Measurements from ENCODE around the gene COG5. TPM values are rescaled to one million over a fixed set of nuclear protein-coding genes. Genes with fewer than 3 reads are reported as not detected.
A peak's percentile ranks its signal among the peaks of the same experiment; 100 is the strongest.

The COG5 gene
- total RNA-seq, 1 experiment from 2014 or later = 20.2 TPM

DNA sequence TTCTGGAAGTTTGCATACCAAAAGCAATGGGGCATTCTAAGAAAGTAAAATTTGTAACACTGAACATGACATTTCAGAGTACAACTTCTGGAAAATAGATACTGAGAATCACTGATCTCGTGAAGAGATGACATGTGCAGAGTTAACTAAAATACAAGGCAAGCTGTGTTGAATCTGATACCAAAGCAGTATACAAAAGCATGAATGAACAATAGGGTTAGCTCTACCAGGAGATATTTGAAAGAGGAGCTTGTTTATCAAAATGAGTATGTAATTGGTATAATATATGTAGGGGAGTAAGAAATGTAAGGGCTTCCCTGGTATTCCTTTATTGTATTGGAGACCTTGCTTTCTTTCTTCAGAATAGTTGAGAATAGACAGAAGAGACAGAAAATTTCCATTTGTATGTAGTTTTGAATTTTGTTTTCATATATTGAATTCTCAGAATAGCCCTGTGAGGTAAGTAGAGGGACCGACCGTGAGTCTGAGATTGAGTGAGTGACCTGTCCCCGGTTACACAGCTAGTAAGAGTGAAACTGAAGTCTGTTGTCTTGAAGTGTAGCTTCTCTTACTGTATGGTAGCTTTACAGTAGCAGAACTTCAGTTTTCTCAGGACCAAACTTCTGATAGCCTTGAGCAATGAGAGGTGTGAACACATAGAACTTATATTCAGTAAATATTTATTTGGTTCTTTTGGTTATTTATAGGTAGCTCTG is 389.9 kb downstream of the COG5 start:
- no peak overlapping the region for H2BK5ac ChIP-seq (ENCODE audit: insufficient read length, low read length)
- no peak overlapping the region for H3K14ac ChIP-seq (ENCODE audit: insufficient read depth, low read length)
- no peak overlapping the region for H2BK12ac ChIP-seq (ENCODE audit: insufficient read length, low read depth, low read length)
- no peaks in the 10 kb centered on the region for H3K9me3 ChIP-seq (ENCODE audit: control insufficient read depth, low read depth, low read length)
- no peak overlapping the region for H3T11ph ChIP-seq (ENCODE audit: low read length)
- TF ChIP-seq, protein P1, sequence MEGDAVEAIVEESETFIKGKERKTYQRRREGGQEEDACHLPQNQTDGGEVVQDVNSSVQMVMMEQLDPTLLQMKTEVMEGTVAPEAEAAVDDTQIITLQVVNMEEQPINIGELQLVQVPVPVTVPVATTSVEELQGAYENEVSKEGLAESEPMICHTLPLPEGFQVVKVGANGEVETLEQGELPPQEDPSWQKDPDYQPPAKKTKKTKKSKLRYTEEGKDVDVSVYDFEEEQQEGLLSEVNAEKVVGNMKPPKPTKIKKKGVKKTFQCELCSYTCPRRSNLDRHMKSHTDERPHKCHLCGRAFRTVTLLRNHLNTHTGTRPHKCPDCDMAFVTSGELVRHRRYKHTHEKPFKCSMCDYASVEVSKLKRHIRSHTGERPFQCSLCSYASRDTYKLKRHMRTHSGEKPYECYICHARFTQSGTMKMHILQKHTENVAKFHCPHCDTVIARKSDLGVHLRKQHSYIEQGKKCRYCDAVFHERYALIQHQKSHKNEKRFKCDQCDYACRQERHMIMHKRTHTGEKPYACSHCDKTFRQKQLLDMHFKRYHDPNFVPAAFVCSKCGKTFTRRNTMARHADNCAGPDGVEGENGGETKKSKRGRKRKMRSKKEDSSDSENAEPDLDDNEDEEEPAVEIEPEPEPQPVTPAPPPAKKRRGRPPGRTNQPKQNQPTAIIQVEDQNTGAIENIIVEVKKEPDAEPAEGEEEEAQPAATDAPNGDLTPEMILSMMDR (conservative IDR thresholded peaks at IDR 0.05) = no peak
- H3K4me1 ChIP-seq (ENCODE audit: insufficient read depth, low read length) = no peaks in the 10 kb centered on the region
- no peak overlapping the region for H4K91ac ChIP-seq (ENCODE audit: insufficient read length, low read depth, low read length)
- H2BK15ac ChIP-seq (ENCODE audit: low read depth, low read length) = no peak overlapping the region
- Mint-ChIP-seq H3K4me1 (peaks cover 29 to 34% of the 10 kb centered on the region in 2 experiments), H3K27me3 (ENCODE audit: low read depth) (no peaks in the 10 kb centered on the region; the same call in 1 of the 2 replicates), H3K9me3 (peaks cover 0 to 2% of the 10 kb centered on the region in 2 experiments; a peak in 2 of 5 replicates), H3K27ac (peak overlapping the region; percentile 10 to 94 (median 87); a peak in 6 of 7 replicates), H3K4me3 (peak overlapping the region in 1 of 2 experiments; percentile 28; a peak in 2 of 5 replicates), H3K36me3 (ENCODE audit: insufficient read depth in 1 of 3, low read depth in 3 of 3) (peaks cover 0 to 9% (median 4%) of the 10 kb centered on the region in 3 experiments; a peak in 2 of 7 replicates)
- H3K23ac ChIP-seq (ENCODE audit: insufficient read length, low read depth, low read length) = no peak overlapping the region
- H4K5ac ChIP-seq (ENCODE audit: insufficient read length, low read depth, low read length) = no peak overlapping the region
- H2BK20ac ChIP-seq (ENCODE audit: low read depth, low read length, poor library complexity, severe bottlenecking) = no peak overlapping the region
- peak overlapping the region; percentile 36 for H3K27ac ChIP-seq (ENCODE audit: insufficient read length, low read depth, low read length)
- H3K79me1 ChIP-seq (ENCODE audit: insufficient read depth, low read depth, low read length, poor library complexity, severe bottlenecking) = no peaks in the 10 kb centered on the region
- H3K9ac ChIP-seq (ENCODE audit: extremely low read depth, insufficient read length, low read length) = no peak overlapping the region
- WGBS (ENCODE audit: extremely low coverage, insufficient read length, low lambda C conversion rate) = no CpG with 5 or more reads among the region's 4 CpGs
- no peak overlapping the region for H3K18ac ChIP-seq (ENCODE audit: insufficient read length, low read depth, low read length)
- H4K8ac ChIP-seq (replicated peaks; ENCODE audit: insufficient read length, low read depth, low read length) = no peak overlapping the region
- H3K27me3 ChIP-seq (ENCODE audit: insufficient read depth, low read length) = no peaks in the 10 kb centered on the region
- no peak overlapping the region for H3K56ac ChIP-seq (ENCODE audit: insufficient read length, low read depth, low read length)
- H3K23me2 ChIP-seq (ENCODE audit: insufficient read length, low read depth, low read length, poor library complexity, severe bottlenecking) = no peaks in the 10 kb centered on the region
- H2AFZ ChIP-seq (ENCODE audit: low read length) = no peak overlapping the region
- H2AK5ac ChIP-seq (ENCODE audit: insufficient read length, low read length) = no peak overlapping the region
- H3K4me2 ChIP-seq (ENCODE audit: insufficient read depth, insufficient read length, low read length) = no peak overlapping the region
- no peak for DNase-seq
- H3K79me2 ChIP-seq (ENCODE audit: insufficient read depth, low read length) = peaks cover 3% of the 10 kb centered on the region; the same call in 1 of the 2 replicates
- no peak overlapping the region for H3K4ac ChIP-seq (ENCODE audit: low read depth, low read length)
- H2BK120ac ChIP-seq (ENCODE audit: low read depth, low read length, poor library complexity, severe bottlenecking) = no peak overlapping the region
- H4K20me1 ChIP-seq (ENCODE audit: control insufficient read depth, insufficient read depth, insufficient read length) = no peaks in the 10 kb centered on the region

All from H9 (cell line).